ENCODE results near the gene S100A3.
A peak's percentile ranks its signal among the peaks of the same experiment; 100 is the strongest.

- TF ChIP-seq CTCF (IDR thresholded peaks at IDR 0.05) (peak in 1 of 4 experiments; percentile 6), POLR2AphosphoS5 (IDR thresholded peaks at IDR 0.05) (no peak)
Measured at GRCh38 chr1:153561466-153561985, 12.5 kb upstream of the S100A3 start.

Data from prostate gland (tissue), 2 donors.